H1 (cell line): ENCODE data around the gene DDX42.

Experiments
- CBX5 ChIP-seq: fragments of 300-800, 300-1000 bp; sonication (generic); IDR thresholded peaks from 2 replicates; pipeline ENCODE4 v1.7.1; 2016; ENCODE audit warnings: antibody characterized with exemption, low read length, low read depth
- CEBPB ChIP-seq: IDR thresholded peaks from 2 replicates; pipeline ENCODE4 v1.6.1; 2012; ENCODE audit warnings: low read depth, low read length
- CTCF ChIP-seq, 3 experiments: IDR thresholded peaks; 1 replicate in 2 of 3; 2 replicates in 1 of 3; pipeline versions ENCODE4 v1.5.1 to v1.6.1; 2011; ENCODE audit warnings: low read length in 3 of 3, mild to moderate bottlenecking in 3 of 3, inconsistent platforms in 2 of 3, low read depth in 1 of 3, moderate library complexity in 1 of 3; ENCODE audit not compliant: insufficient read depth in 1 of 3; ENCODE audit errors: control extremely low read depth in 1 of 3
- EGR1 ChIP-seq: IDR thresholded peaks from 2 replicates; pipeline ENCODE4 v1.6.1; 2011; ENCODE audit warnings: low read depth, low read length, borderline replicate concordance
- EP300 ChIP-seq, 2 experiments: IDR thresholded peaks; 1 replicate in 1 of 2; 2 replicates in 1 of 2; pipeline ENCODE4 v1.6.1; 2011 to 2012; ENCODE audit warnings: low read depth in 2 of 2, low read length in 2 of 2, mild to moderate bottlenecking in 2 of 2, borderline replicate concordance in 1 of 2, inconsistent platforms in 1 of 2, moderate library complexity in 1 of 2
- HDAC2 ChIP-seq, 2 experiments: fragments of 300-600 bp in 1 of 2; sonication (generic) in 1 of 2; IDR thresholded peaks; 2 replicates each; pipeline ENCODE4 v1.6.1; 2011 to 2012; ENCODE audit warnings: low read depth in 2 of 2, low read length in 2 of 2, mild to moderate bottlenecking in 2 of 2, moderate library complexity in 2 of 2, borderline replicate concordance in 1 of 2, inconsistent platforms in 1 of 2
- KDM4A ChIP-seq: IDR thresholded peaks from one replicate; pipeline ENCODE4 v1.7.1; 2012; ENCODE audit warnings: low read depth, mild to moderate bottlenecking, moderate library complexity, low read length, inconsistent platforms; ENCODE audit not compliant: severe bottlenecking
- KDM5A ChIP-seq: fragments of 200-600 bp; IDR thresholded peaks from 2 replicates; pipeline ENCODE4 v1.7.1; 2012; ENCODE audit warnings: mild to moderate bottlenecking, low read length, inconsistent platforms, mixed read lengths
- NANOG ChIP-seq: IDR thresholded peaks from 2 replicates; pipeline ENCODE4 v1.6.1; 2011; ENCODE audit warnings: low read length, low read depth, mild to moderate bottlenecking, inconsistent platforms; ENCODE audit not compliant: insufficient read depth, poor library complexity, severe bottlenecking
- PHF8 ChIP-seq: fragments of 200-600 bp; sonication (generic); conservative IDR thresholded peaks from 2 replicates; pipeline ENCODE4 v1.7.1; 2012; ENCODE audit warnings: low read depth, mild to moderate bottlenecking, inconsistent platforms, low read length, moderate library complexity
- POLR2A ChIP-seq, 2 experiments: IDR thresholded peaks; 1 replicate in 1 of 2; 2 replicates in 1 of 2; pipeline ENCODE4 v1.6.1; 2011; ENCODE audit warnings: low read depth in 2 of 2, low read length in 2 of 2, mild to moderate bottlenecking in 2 of 2; ENCODE audit errors: control extremely low read depth in 1 of 2
- POLR2AphosphoS5 ChIP-seq: IDR thresholded peaks from 2 replicates; pipeline ENCODE4 v1.6.1; 2011; ENCODE audit warnings: low read depth, low read length
- RFX5 ChIP-seq: IDR thresholded peaks from 2 replicates; pipeline ENCODE4 v1.6.1; 2011; ENCODE audit warnings: low read depth, low read length, improper control_type of control experiment, borderline replicate concordance
- TF ChIP-seq, protein P1 (sequence below): IDR thresholded peaks from 2 replicates; pipeline ENCODE4 v1.6.1; 2011; ENCODE audit warnings: low read length, improper control_type of control experiment

- TF ChIP-seq CTCF (IDR thresholded peaks at IDR 0.05; ENCODE audit: control extremely low read depth in 1 of 3, insufficient read depth in 1 of 3, low read depth in 1 of 3, low read length in 3 of 3) (no peak), EGR1 (no peak), KDM4A (no peak), POLR2A (IDR thresholded peaks at IDR 0.05; ENCODE audit: control extremely low read depth in 1 of 2, low read depth in 2 of 2, low read length in 2 of 2) (no peak), EP300 (IDR thresholded peaks at IDR 0.05; ENCODE audit: borderline replicate concordance in 1 of 2, low read depth in 2 of 2, low read length in 2 of 2) (no peak), POLR2AphosphoS5 (no peak), PHF8 (no peak), NANOG (no peak), CBX5 (no peak), HDAC2 (IDR thresholded peaks at IDR 0.05; ENCODE audit: borderline replicate concordance in 1 of 2, low read depth in 2 of 2, low read length in 2 of 2) (no peak), RFX5 (no peak), CEBPB (no peak), KDM5A (no peak)
- TF ChIP-seq, protein P1, sequence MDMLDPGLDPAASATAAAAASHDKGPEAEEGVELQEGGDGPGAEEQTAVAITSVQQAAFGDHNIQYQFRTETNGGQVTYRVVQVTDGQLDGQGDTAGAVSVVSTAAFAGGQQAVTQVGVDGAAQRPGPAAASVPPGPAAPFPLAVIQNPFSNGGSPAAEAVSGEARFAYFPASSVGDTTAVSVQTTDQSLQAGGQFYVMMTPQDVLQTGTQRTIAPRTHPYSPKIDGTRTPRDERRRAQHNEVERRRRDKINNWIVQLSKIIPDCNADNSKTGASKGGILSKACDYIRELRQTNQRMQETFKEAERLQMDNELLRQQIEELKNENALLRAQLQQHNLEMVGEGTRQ, result no peak
Observed at GRCh38 chr17:63785556-63785955, 11.6 kb downstream of the DDX42 start.
